ENCODE results near the gene CEP104.

- TF ChIP-seq NFRKB (IDR thresholded peaks at IDR 0.05), result no peak
- TF ChIP-seq, protein P1, sequence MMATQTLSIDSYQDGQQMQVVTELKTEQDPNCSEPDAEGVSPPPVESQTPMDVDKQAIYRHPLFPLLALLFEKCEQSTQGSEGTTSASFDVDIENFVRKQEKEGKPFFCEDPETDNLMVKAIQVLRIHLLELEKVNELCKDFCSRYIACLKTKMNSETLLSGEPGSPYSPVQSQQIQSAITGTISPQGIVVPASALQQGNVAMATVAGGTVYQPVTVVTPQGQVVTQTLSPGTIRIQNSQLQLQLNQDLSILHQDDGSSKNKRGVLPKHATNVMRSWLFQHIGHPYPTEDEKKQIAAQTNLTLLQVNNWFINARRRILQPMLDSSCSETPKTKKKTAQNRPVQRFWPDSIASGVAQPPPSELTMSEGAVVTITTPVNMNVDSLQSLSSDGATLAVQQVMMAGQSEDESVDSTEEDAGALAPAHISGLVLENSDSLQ (IDR thresholded peaks at IDR 0.05), result no peak
- no peak for TF ChIP-seq FOXA1 (IDR thresholded peaks at IDR 0.05)
These were observed 34.4 kb upstream of the CEP104 start for GRCh38 chr1:3891329-3891865.
